HG03066 (cell line): Measurements from ENCODE around the gene ZSWIM8.
"Not testable (repeated sequence)": the region's sequence is repeated elsewhere in the genome, so short reads cannot be mapped to it uniquely, and the experiment has no call there.

Source experiments
- ATAC-seq: cut with Tn5 transposase; IDR thresholded peaks from one replicate; pipeline ENCODE4 v1.9.1; 2021; ENCODE audit warnings: low read depth; ENCODE audit not compliant: unreplicated experiment

Gene ZSWIM8

GRCh38 chr10:73810735-73811465 lies 25.5 kb downstream of the ZSWIM8 start:
- peak; percentile 43 for ATAC-seq

- no peak for ATAC-seq
These were observed 27.3 kb downstream of the ZSWIM8 start for GRCh38 chr10:73812657-73813056.

- ATAC-seq = no peak
These were observed 27.9 kb downstream of the ZSWIM8 start for GRCh38 chr10:73813333-73813732.

DNA sequence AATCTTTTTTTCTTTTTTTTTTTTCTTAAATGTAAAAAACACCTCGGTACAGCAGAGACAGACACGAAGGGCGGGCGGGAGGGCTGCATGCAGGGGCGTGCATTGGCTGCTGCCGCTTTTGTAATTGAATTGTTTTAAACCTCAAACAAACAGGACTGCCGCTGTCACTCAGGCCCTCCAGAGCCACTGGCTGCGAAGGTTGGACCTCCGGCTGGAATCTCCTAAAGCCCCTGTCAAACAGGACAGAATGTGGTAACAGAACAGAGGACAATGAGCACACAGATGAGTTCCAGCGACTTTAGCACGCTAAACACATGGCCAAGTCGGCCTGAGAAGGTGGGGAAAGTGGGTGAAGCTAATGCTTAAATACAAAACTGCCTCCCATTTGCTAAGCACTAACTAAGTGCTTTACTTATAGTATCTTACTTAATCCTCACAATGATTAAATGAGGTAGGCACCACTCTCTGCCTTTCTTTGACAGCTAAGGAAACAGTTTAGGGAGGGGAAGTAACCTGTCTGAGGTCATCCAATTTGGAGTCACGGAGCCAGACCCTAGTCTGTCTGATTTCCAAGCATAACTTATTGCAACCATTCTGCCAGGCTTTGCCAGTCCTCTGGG lies 29.0 kb downstream of the ZSWIM8 start:
- ATAC-seq = no peak

DNA sequence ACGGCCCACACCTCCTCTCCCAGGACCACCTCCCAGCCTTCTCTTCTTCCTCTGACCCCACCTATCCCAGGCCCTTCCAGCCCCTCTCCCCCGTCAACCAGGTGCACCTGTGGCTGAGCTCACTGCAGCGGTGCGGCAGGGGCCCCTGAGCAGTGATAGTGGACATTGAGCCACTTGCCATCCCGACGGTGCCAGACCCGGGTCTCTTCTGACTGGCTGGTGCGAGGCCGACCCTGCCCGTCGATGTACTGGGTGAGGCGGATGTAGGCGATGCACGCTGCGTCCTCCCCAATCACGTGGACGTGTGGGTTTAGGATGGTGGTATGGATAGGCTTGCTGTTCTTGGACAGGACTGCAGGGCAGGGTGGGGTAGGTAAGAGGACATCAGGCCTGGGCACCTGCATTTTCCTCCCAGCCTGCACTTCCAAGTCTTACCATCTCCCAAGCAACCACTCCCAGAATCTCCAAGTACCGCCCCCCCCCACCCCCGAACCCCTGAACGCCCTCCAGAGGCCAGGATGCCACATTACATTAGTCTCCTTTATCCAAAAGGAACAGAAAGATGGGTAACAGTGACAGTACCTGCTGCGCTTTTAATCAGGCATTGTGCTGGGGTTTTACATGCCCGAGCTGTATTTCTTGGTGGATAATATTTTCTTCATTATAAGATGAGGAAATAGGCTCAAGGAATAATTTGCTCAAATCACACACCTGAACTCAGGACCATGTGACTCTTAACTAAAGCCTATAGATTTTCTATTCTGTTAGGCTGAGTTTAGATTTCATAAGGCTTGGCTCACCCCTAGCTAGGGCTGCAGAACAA lies 29.7 kb downstream of the ZSWIM8 start:
- ATAC-seq = no peak

- no peak for ATAC-seq
These were observed 30.3 kb downstream of the ZSWIM8 start for GRCh38 chr10:73815719-73816030.

DNA sequence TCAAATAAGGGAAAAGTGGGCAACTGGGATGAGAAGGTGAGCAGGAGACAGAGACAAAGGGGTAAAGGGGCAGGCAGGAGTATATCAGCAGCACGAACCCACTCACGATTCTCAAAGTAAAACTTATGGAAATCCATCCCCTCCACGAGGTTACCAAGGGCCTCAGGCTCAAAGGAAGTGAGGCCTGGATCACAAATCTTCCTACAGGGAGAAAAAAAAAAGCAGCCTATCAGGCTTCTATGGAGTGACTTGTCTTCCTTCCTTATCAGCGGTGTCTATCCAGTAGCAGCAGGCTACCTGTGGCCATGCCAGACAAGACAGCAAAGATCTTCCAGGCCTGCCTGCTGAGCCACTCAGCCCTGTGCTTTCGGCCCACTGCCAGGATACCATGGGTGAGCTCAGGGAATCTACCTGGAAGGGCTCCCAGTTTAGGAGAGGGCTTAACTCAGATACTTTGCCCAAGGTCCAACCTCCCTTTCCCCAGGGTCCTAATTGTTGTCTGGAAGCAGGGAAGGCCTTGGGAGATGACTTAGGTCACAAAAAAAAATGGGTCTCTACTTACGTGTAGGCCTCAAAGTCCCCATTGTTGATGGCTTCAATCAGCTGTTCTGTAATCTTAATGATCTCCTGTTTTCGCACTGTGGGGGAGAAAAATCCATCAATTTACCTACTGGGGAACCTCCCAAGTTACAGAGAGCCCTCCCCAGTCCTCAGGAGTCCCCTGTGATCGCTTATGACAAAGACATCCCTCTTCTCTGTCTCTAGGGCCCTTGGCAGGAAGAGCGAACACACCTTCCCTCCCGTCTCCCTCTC lies 31.7 kb downstream of the ZSWIM8 start:
- ATAC-seq = no peak

DNA sequence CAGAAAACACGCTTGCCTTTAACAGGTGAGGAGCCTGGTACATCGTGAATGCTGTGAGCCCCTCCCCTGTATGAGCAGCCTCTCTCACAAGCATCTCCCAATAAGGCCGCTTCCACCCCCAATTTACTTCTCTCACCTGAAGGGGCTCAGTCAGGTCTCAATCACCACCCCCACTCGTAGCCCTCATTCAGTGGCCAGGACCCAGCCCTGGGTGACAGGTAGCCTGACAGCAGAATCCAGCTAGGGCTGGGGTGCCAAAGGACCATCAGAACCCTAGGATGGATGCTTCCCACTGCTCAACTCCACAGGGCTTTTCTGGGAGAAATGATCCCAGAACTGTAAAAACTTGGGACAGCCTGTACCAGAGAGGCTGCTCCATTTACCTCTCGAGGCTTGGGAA lies 32.4 kb downstream of the ZSWIM8 start:
- ATAC-seq = no peak

DNA sequence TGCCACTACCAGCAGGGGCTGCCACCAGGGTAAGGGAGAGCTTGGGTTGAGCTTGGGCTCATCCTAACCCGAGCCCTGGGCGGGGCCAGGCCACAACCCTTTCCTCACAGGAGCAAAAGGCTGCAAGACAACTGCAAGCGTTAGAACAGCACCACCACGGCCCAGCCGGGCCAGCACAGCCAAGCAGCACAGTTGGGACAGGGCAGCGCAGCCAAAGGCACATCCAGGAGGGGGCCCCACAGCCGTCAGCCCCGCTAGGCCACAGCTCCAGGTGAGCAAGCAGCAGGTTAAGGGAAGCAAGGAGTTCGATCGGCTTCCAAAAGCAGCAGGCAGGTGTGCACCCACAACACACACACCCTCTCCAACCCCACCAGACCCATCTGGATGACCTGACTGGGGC lies 33.0 kb downstream of the ZSWIM8 start:
- no peak for ATAC-seq

- no peak for ATAC-seq
These were observed 33.7 kb downstream of the ZSWIM8 start for GRCh38 chr10:73819081-73819480.

- ATAC-seq = no peak
These were observed 34.2 kb downstream of the ZSWIM8 start for GRCh38 chr10:73819513-73820093.

DNA sequence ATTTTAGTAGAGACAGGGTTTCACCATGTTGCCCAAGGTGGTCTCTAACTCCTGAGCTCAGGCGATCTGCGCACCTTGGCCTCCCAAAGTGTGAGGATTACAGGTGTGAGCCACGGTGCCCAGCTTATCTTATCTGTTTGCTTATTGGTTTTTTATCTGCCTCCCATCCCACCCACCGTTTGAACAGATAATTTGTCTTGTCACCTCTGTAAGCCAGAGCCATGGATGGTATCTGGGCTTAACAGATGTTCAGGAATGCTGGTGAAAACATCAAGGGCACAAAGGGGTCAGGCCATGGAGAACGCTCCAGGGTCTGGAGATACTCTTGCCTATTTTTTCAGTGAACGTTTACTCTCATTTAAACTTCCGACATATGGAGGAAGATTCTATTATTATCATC lies 38.0 kb downstream of the ZSWIM8 start:
- no peak for ATAC-seq

GRCh38 chr10:73824146-73824725 lies 38.8 kb downstream of the ZSWIM8 start:
- ATAC-seq = no peak

DNA sequence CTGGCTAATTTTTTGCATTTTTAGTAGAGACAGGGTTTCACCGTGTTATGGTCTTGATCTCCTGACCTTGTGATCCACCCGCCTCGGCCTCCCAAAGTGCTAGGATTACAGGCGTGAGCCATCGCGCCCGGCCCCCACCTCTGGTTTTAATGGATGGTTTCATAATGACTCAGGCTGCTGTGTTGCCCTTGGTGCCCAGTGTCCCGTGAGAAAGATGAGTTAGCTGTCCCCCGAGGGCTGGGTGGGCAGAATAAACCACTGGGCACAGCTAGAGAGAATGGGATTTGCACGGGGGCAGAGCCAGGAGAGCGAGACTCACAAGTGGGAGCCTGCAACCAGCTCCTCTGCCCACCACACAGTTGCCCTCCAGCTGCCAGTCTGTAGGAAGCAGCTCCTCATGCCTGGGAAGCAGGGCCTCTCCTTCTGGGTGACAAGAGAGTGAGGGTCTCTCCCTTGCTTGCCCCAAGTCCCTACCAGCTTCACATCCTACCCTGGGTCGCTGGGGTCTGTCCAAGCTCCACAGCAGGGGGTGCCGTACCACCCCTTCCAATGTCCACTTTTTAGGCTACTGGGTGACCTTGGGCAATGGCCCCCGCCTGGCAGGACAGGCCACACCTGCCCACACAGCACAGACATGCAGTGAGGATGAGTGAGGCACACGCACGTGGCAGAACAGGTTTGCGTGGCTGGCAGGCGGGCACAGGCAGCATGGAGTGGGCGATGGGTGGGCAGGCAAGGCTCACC lies 42.1 kb downstream of the ZSWIM8 start:
- no peak for ATAC-seq

- no peak for ATAC-seq
These were observed 42.8 kb downstream of the ZSWIM8 start for GRCh38 chr10:73828161-73828560.

- ATAC-seq = not testable (repeated sequence)
These were observed 43.7 kb downstream of the ZSWIM8 start for GRCh38 chr10:73829090-73829489.

- no peak for ATAC-seq
These were observed 51.1 kb downstream of the ZSWIM8 start for GRCh38 chr10:73836427-73836980.

DNA sequence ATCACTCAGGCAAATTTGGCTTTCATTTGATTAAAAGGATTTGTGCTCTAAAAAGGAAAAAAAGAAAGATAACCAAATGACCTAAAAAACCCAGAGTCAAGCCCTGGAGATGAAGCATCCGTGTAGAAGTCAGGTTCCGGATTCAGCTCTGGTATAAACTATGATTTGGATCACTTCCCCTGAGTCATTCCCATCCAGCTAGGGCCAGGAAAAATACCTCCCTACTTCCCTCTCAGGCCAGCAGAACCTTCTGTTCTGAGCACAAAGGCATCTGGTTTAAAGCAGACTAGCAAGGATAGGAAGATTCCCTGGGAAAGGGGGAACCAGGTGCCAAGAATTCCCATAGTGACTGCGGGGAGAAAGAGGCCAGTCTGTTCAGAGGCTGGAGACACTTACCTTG lies 51.7 kb downstream of the ZSWIM8 start:
- no peak for ATAC-seq

DNA sequence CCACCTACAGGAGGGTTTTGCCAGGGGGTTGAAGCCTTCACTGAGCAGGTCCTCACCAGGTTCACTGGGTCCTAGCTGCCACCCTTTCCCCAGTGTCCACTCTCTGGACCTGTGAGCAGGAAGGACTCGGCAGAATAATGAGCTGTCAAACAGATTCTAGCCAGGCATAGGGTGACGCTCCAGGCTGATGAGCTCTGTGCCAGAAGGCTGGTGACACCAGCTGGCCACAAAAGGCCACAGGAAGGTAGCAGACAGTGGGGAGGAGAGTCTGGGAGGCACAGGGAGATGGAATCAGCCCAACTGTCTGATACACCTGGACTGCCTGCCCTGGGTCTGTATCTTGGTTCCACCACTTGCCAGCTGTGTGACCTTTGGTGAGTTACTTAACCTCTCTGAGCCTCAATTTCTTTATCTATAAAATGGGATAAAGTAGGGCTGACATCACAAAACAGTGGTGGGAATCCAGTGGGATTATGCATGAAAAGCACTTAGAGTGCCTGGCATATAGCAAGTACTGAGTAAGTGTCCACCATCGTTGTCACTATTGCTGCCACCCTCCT lies 52.7 kb downstream of the ZSWIM8 start:
- ATAC-seq = no peak
